ENCODE data around the gene NR3C1. TPM values are rescaled to one million over a fixed set of nuclear protein-coding genes. Genes with fewer than 3 reads are reported as not detected.

The NR3C1 gene
- total RNA-seq, 1 donor from 2014 or later = 14.3 TPM

DNA sequence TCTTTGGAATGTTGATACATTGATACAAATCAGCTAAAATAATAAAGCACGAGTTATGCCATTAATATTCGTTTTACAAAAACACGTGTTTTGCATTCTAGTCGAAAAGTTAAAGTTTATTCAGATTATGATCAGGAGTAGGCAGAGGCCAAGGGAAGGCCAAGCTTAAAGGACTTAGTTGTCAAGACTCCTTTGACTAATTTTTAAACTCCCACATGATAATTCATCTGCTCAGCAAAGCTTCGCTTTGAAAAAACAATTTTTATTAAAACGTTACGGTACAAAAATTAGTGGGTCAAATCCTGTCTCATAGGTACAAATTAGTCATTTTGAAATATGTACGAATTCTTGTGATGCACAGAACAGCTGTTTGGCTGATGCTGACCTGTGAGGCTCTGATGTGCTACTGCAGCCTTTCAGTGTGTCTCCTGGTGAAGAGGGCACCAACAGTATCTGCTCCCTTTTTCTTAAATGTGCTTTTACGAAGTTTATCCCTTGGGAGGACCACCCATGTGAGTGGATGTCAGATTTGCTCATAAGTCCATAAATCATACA, 23.0 kb upstream of the NR3C1 start:
- DNase-seq (ENCODE audit: low read depth in 2 of 2) = no peak

DNA sequence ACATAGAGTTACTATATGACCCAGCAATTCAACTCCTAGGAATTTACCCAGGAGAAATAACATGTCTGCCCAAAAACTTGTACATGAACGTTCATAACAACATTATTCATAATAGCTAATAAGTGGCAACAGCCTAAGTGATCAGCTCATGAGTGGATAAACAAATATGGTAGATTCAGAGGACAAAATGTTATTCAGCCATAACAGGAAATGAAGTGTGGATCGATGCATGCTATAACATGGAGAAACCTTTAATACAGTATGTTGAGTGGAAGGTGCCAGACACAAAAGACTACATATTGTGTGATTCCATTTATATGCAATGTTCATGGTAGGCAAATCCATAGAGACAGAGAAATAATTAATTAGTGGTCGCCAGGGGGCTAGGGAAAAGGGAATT, 22.3 kb upstream of the NR3C1 start:
- DNase-seq (ENCODE audit: low read depth in 2 of 2) = no peak

DNA sequence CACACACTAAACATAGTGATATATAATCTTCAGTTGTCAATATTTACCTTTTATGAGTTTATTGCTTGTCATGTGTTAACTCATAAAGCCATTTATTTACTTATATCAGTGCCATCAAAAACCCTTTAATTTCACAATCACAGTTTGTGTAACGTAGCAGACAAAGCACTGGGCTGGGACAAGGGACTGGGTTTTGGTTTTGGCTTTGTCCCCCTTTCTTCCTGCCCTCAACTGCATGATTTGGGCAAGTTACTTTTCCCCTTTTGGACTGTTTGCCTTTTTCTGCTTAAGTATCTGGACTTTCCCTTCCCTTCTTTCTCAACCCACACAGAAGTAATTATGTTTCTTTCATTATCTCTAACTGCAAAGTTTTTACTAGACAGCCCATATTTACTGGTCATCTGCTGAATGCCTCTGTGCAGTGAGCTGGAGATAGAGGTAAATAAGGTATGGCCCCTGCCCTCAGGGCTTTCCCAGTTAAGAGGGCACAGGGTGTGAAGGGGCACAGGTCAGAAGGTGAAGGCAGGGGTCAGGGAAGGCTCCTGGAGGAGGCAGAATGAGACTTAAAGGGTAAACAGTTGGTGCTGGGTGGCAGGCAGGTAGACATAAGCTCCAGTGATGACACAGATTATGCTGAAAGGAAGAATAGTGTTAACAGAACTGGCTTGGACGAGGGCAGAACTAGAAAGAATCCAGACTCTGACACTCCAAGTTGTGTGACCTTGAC, 14.8 kb upstream of the NR3C1 start:
- DNase-seq (ENCODE audit: low read depth in 2 of 2) = no peak

DNA sequence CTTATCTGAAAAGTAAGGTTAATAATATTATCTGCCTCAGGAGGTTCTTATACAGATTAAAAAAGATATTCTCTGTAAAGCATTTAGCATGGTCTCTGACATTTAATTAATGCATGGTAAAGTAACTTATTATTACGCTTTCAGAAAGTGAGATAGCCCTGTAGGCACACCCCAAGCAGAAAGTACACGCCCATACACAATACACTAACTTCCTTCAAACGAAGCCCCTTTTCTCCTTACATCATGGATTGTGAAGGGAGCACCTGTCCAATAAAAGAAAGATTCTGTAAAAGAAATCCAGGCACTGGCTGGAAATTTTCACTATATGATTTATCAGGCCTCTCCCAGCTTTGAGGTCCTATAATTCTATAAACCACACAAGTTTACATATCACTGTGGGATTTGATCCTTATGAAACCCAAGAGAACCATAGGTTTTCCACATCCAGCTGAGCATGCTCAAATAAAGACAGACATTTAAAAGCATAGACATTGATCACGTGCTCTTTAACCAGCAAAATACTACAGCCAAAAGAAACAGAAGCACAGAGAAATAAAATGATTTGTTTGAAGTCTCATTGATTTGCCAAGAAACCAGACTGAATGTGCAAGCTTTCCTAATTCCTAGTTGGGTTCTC, 14.1 kb upstream of the NR3C1 start:
- no peak for DNase-seq (ENCODE audit: low read depth in 2 of 2)

DNA sequence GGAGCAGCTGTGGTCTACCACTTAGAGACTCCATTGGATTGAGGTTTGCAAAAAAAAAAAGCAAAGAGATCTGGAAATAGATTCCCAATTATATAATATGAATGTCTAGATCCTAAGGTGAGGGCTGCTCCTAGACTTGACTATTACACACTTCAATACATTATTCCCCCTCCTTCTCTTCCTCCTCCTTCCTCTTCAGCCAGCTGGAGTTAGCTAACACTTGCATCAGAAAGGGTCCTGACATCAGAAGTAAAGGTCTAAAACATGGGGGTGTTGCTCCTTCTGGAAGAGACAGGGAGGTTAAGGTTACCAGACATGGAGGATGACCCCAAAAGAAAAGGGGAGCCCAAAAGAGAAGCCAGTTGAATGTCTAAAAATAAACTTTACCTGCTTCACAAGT, 12.9 kb upstream of the NR3C1 start:
- DNase-seq (ENCODE audit: low read depth in 2 of 2) = no peak

DNA sequence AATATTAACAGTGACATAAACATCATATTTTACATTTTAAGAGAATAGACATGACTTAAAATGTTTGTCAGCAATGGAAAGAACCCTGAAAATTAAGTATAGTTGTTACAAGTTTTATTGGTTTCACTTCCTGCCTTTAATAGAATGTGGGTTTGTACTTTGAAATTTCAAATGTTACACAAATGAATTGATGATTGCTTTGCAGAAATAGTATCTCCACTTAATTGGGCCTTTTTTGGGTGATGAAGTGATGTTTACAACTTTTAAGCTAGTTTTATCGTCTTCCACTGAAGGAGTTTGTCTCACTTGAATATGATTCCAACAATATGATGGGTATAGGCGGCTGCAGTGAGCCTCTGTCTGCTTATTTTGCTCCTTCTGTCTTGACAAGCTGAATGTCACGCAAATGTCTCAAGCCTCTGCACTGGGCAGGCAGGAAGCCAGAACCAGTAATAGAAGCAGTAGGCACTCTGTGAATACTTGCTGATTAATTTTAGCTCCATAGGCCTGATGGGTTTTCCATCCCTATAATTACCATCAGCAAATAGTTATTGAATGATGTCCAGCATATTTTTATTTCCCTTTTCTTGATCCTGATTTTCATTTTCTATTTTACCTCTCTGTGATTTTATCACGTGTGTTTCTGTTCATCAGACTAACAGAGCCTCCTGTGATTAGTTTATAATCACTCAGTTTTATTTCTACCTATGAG, 10.6 kb upstream of the NR3C1 start:
- no peak for DNase-seq (ENCODE audit: low read depth in 2 of 2)

DNA sequence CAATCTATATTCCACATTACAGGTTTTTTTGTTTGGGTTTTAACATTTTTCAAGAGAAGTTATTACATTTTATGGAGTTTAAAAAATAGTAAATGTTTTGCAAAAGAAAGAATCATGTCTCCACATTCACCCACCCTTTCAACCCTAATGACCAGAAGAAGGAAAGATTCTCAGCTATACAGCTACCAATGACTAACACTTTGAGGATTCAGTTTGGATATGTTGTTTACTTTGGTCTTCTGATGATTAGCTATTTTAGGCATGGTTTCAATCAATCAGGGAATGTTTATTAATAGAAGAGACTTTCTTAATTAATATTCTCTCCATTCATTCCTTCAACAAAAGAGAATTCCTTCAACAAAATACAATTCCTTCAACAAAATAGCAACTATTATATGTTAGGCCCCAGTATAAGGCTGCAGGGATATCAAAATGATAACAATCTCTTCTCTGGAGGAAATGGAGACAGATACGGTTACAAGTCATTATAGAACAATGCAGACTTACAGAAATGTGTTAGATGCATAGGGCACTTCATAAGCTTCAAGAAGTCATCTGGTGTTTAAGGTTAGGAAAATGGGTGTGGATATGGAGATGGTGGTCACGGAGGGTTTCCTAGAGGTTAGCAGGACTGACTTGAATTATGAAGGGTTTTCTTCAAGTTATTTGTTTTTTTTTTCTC, 9.3 kb upstream of the NR3C1 start:
- DNase-seq (ENCODE audit: low read depth in 2 of 2) = peak in 1 of 2 donors; percentile 25

DNA sequence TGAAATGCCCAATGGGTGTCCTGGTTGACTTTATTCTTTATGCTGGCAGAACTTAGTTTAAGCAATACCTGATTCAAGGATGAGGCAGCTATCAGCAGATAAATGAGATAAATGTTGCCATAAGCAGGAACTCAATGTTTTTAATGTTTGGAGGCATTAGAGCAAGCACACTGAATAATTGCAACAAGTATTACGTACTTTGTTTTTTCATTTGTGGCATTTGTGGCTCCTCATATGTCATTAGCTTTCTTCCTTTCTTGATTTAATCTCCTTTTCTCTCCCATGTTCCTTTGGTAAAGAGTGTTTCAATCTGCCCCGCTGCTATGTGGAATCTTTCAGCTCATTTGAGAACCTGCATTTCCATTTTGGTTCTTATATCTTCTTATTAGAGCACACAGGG, 6.4 kb upstream of the NR3C1 start:
- no peak for DNase-seq (ENCODE audit: low read depth in 2 of 2)

DNA sequence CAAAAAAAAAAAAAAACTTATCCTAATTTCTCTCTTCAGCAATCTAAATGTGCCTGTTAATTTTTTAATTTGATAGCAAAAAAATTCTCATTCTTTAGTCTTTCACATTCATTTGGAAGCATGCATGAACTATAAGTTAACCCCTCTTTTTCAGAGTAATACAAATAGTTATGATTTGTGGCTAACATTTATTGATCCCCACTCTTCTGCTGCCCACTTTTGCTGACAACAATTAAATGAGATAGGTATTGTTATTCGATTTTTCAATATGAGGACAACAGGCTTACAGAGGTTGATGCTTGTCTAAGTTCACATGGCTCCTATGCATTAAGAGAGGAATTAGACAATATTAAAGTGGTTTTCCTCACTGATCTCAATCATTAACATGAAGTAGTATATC, 2.9 kb upstream of the NR3C1 start:
- DNase-seq (ENCODE audit: low read depth in 2 of 2) = no peak

DNA sequence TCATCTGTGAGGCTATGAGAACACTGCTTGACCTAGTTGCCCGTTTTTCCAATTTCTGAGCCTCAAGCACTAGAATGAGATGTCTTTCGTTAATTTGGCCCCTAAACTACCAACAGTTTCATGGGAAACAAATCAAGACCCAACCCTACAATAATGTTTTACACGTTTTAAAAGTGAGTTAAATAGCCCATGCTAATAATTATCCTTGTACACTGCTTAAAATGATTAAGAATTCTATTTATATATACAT, 2.3 kb upstream of the NR3C1 start:
- DNase-seq (ENCODE audit: low read depth in 2 of 2) = no peak

DNA sequence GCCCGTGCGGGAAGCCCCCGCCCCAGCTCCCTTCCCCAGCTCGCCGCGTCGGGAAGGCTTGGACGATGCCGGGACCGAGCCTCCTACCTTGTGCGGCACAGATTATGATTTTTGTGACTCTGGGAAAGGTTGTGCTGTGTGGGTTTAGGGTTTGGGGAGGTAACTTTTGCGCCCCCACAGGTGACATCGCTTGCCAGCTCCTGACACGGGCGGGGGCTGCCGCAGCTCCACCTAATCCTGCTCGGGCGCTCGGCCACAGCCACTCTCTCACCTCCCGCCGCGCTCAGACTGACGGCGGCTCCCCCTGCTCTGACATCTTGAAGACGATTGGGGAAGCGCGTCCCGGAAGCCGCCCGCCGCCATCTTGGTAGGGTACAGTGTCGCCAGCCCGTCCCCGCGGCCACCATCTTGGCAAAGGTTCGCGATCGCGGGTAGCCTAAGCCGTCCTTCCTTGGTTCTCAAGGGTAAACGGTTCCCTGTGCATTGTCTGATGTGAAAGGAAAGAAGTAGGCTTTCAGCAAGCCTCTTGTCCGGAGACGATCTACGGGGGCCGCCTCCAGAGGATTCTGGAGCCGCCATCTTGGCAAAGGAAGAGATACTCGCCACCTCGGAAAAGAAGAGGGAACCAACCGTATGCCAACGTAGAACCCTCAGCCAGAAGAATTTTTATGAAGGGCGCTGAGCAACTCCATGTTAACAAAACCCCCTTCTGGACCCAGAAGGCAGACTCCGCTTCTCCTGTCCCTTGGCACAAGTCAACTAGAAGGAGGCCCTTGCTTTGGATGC, 1.8 kb upstream of the NR3C1 start:
- peak; percentile 70 to 83 for DNase-seq (ENCODE audit: low read depth in 2 of 2)

DNA sequence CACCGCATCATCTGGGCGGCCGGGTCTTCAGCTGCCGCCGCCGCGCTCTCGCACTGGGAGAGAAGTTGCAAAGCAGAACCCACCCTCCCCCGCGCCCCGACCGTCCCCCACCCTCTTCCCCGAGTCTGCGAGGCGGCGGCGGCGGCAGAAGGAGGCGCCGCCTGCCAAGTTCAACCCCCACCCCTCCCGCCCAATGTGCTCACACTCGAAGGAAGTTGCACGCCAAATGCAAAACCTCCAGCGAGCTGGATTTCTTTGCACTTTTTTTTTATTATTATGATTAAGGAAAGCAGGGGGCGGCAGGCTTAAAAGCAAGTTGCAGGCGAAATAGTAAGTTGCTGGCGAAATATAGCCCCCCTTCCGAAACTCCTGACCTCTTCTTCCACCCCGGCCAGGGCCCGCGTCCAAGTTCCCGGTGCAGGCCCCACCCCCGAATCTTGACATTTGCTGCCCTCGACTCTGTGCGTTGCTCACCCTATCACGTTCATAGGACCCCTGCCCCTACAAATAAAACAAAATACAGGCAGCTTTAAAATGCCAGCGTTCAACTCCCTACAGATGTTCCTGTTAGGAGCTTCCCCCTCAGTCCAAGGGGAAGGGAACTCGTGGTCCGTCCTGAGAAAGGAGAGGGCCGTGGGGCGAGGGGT, 1.1 kb upstream of the NR3C1 start:
- DNase-seq (ENCODE audit: low read depth in 2 of 2) = peak; percentile 37 to 89

DNA sequence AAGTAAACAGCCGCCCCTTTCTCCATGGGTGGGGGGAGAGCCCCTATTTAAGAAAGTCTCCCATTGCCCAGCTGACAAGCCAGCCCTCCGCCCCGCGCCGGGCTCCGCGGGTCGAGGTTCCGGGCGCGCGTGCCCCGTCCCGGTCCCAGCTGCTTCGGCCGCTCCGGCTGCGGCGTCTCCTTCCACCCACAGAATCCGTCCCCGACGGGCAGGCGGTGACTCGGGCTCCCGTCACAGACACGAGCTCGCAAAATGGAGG, 223 bp downstream of the NR3C1 start:
- DNase-seq (ENCODE audit: low read depth in 2 of 2) = no peak

DNA sequence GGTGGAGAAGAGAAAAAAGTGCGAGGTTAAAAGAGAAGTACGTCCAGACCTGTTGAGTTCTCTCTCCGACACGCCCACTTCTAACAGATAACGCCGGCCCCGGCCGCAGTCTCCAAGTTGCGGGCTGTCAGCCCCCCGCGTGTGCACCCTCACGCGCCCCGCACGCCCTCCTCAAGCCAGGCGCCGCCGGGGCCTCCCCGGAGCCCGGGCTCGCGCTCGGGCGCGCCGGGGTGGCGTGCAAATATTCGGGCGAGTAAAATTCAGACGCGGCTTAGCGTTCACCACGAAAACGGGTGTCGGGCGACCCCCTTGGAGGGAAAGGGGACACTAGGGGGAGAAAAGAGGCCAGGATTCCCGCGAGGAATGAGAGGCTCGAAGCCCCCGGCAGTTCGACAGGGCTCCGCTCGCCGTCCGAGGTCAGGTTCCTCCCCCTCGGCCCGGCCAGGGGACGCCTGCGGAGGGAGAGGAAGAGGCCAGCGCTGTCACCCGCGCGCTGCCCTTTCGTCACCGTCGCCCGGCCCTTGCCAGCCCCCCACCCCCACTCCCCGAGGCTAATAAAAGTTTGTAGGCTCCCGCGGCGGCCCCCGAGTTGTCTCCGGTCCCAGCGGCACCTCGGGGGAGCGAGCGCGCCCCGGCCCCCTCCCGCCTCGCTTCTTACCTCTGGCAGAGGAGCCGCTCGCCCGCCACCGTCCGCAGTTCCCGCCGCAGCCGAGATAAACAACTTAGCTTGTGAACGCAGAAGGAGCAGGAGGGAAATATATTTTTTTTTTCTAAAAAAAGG, 743 bp downstream of the NR3C1 start:
- peak; percentile 58 to 64 for DNase-seq (ENCODE audit: low read depth in 2 of 2)

DNA sequence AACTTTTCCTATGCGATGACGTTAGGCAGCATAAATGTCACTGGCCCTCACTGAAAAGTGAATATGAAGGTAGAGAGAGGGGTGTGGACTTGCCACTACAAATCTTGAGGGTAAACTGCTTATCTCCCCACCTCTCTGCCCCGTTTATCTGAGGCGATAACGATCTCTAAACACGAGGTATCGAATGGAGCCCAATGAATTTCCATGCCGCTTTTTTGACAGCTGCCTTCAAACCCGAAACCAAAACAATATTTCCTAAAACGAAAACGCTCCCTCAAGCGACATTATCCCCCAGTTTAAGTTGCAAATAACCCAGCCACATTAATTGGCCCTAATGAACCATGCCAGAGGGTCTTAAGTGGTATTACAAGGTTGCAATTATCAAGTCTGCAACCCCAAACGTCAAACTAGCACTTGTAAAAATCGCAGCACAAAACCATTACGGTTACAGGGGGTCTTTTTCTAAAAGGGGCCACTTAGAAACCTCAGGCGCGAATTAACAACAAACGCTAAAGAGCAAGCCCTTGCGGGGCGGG, 1.4 kb downstream of the NR3C1 start:
- peak; percentile 35 to 44 for DNase-seq (ENCODE audit: low read depth in 2 of 2)

DNA sequence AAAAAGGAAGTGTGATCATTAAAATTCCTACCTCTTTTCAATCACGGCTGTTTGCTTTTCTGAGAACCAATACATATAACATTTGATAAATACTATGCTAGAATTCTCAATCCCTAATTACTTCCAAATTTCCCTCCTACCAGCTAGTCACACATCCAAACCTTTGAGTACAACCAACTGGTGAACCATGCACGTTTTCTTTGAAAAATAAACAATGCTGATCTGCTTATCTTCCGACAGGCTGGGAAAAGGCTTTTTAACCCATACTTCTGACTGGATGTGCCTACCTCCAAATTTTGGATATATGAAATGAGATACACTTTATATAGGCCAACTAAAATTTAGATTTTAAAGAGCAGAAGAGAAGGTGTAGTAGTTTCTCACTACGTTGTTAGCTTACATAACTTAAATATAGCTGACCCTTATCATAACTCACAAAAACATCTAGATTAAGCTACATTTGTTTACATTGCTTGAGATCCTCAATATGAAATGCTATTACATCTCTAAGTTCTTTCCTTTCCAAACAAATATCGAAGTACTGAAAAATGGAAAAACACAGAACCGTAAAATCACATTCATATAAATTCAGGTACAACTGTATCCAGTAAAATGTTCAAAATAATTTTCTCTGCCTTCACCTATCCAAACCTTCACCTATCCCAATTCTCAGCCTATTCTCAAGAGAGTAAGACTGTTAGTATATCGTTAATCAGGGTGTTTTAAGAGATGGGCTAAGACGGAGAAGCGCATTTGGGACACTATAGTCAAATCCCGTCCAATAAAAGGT, 2.1 kb downstream of the NR3C1 start:
- DNase-seq (ENCODE audit: low read depth in 2 of 2) = peak in 1 of 2 donors; percentile 6

DNA sequence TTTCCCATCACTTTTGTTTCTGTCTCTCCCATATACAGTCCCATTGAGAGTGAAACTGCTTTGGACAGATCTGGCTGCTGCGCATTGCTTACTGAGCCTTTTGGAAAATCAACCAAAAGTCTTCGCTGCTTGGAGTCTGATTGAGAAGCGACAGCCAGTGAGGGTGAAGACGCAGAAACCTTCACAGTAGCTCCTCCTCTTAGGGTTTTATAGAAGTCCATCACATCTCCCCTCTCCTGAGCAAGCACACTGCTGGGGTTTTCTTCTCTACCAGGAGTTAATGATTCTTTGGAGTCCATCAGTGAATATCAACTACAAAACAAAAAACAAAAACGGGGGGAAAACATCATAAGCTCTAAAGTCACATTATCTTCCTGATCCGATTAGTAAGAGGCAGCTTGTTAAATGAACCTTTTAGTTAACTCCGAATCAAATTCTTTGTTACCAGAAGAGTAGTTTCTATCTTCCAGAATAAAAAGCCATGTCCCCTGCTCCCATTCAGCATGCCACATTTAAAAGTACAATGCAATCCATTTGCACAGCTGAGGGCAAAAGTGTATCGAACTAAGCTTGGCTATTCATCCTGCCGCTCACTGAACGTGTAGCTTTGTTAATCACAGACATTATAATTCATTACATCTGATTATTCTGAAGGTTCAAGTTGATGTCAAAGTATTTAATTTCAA, 2.8 kb downstream of the NR3C1 start:
- DNase-seq (ENCODE audit: low read depth in 2 of 2) = peak; percentile 55 to 71

All from lung microvascular endothelial cell (primary cell).